HL-60 (cell line): ENCODE measurements around the gene WDR7.

Source experiments
- CTCF ChIP-seq: IDR thresholded peaks from one replicate; pipeline ENCODE4 v1.5.1; 2011; ENCODE audit warnings: low read length, control low read depth, inconsistent platforms; ENCODE audit not compliant: insufficient read depth
- GABPA ChIP-seq: IDR thresholded peaks from 2 replicates; pipeline ENCODE4 v1.6.1; 2012; ENCODE audit warnings: low read depth
- POLR2AphosphoS5 ChIP-seq: IDR thresholded peaks from 2 replicates; pipeline ENCODE4 v1.6.1; 2012; ENCODE audit warnings: low read depth
- REST ChIP-seq: IDR thresholded peaks from 2 replicates; pipeline ENCODE4 v1.6.1; 2012; ENCODE audit warnings: low read depth; ENCODE audit not compliant: insufficient replicate concordance
- SPI1 ChIP-seq: IDR thresholded peaks from 2 replicates; pipeline ENCODE4 v1.6.1; 2012; ENCODE audit warnings: low read depth, mild to moderate bottlenecking, borderline replicate concordance

GRCh38 chr18:57050310-57050949 lies 399.3 kb downstream of the WDR7 start:
- no peak for TF ChIP-seq POLR2AphosphoS5
- no peak for TF ChIP-seq CTCF
- no peak for TF ChIP-seq SPI1
- no peak for TF ChIP-seq GABPA
- TF ChIP-seq REST: no peak
